DOHH2 (cell line): ENCODE results near the gene CYSRT1.
"Not testable (repeated sequence)": the region's sequence is repeated elsewhere in the genome, so short reads cannot be mapped to it uniquely, and the experiment has no call there.

Experiments used
- H3F3A ChIP-seq: fragments of 200-600 bp; sonication (generic), shearing (Covaris generic); 2 replicates; pipeline ENCODE4 v1.6.0; 2016; ENCODE audit warnings: antibody characterized with exemption, mild to moderate bottlenecking; ENCODE audit not compliant: control insufficient read depth, insufficient read depth
- H3K27ac ChIP-seq: fragments of 200-600 bp; sonication (generic); 2 replicates; pipeline ENCODE4 v1.5.1; 2014; ENCODE audit warnings: low read depth, mild to moderate bottlenecking, low read length, moderate library complexity
- H3K27me3 ChIP-seq: fragments of 200-600 bp; sonication (generic); 2 replicates; pipeline ENCODE4 v1.6.1; 2014; ENCODE audit warnings: mild to moderate bottlenecking, low read length, mixed read lengths; ENCODE audit not compliant: control insufficient read depth
- H3K36me3 ChIP-seq: fragments of 200-600 bp; sonication (generic); 2 replicates; pipeline ENCODE4 v1.6.1; 2014; ENCODE audit warnings: mild to moderate bottlenecking, low read length, moderate library complexity, mixed read lengths; ENCODE audit not compliant: control insufficient read depth
- H3K4me1 ChIP-seq: fragments of 200-600 bp; sonication (generic); 2 replicates; pipeline ENCODE4 v1.6.1; 2014; ENCODE audit warnings: mild to moderate bottlenecking, low read length, mixed read lengths; ENCODE audit not compliant: control insufficient read depth
- H3K4me2 ChIP-seq: fragments of 200-600 bp; sonication (generic); 2 replicates; pipeline ENCODE4 v1.6.0; 2014; ENCODE audit warnings: mild to moderate bottlenecking, low read length, moderate library complexity
- H3K4me3 ChIP-seq: fragments of 200-600 bp; sonication (generic); 2 replicates; pipeline ENCODE4 v1.5.1; 2014; ENCODE audit warnings: mild to moderate bottlenecking, low read length, mixed read lengths
- H3K79me2 ChIP-seq: fragments of 200-600 bp; sonication (generic); 2 replicates; pipeline ENCODE4 v1.6.1; 2014; ENCODE audit warnings: mild to moderate bottlenecking, low read length, mixed read lengths; ENCODE audit not compliant: control insufficient read depth
- H3K9me2 ChIP-seq: fragments of 200-600 bp; sonication (generic); replicated peaks from 2 replicates; pipeline ENCODE4 v1.6.1; 2014; ENCODE audit warnings: mild to moderate bottlenecking, low read length, mixed read lengths; ENCODE audit not compliant: control insufficient read depth
- H3K9me3 ChIP-seq: fragments of 200-600 bp; sonication (generic); 2 replicates; pipeline ENCODE4 v1.6.1; 2014; ENCODE audit warnings: antibody characterized with exemption, low read length, mixed read lengths; ENCODE audit not compliant: control insufficient read depth, insufficient read depth
- H4K20me1 ChIP-seq: fragments of 200-600 bp; sonication (generic); 2 replicates; pipeline ENCODE4 v1.6.0; 2014; ENCODE audit warnings: low read depth, mild to moderate bottlenecking, antibody characterized with exemption, low read length, moderate library complexity; ENCODE audit not compliant: control insufficient read depth, insufficient read depth
- EZH2phosphoT487 ChIP-seq: fragments of 200-600 bp; sonication (generic); IDR thresholded peaks from 2 replicates; pipeline ENCODE4 v1.6.1; 2017; ENCODE audit warnings: borderline replicate concordance, mild to moderate bottlenecking, antibody characterized with exemption, low read length, moderate library complexity, mixed read lengths
- TF ChIP-seq, protein P1 (sequence below): fragments of 200-600 bp; sonication (generic); IDR thresholded peaks from one replicate; pipeline ENCODE4 v1.5.1; 2014; ENCODE audit warnings: antibody characterized with exemption, mild to moderate bottlenecking, low read depth, low read length; ENCODE audit not compliant: poor library complexity, severe bottlenecking

Gene CYSRT1

DNA sequence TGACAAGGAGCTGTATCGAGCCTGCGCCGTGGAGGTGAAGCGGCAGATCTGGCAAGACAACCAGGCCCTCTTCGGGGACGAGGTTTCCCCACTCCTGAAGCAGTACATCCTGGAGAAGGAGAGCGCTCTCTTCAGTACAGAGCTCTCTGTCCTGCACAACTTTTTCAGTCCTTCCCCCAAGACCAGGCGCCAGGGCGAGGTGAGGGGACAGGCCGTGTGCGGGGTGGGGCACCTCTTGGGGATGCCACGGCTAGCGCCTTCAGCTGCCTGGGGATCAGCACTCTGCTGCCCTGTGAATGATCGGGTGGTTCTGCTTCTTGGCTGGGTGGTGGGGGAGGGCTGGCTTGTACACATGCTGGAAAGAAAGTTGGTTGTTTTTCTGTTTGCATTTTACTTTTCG, 31.9 kb downstream of the CYSRT1 start:
- no peaks in the 10 kb centered on the region for H3K9me3 ChIP-seq
- H3K4me2 ChIP-seq = peak overlapping the region; percentile 93
- H3K79me2 ChIP-seq = peaks cover 30% of the 10 kb centered on the region
- TF ChIP-seq EZH2phosphoT487 = no peak
- TF ChIP-seq, protein P1, sequence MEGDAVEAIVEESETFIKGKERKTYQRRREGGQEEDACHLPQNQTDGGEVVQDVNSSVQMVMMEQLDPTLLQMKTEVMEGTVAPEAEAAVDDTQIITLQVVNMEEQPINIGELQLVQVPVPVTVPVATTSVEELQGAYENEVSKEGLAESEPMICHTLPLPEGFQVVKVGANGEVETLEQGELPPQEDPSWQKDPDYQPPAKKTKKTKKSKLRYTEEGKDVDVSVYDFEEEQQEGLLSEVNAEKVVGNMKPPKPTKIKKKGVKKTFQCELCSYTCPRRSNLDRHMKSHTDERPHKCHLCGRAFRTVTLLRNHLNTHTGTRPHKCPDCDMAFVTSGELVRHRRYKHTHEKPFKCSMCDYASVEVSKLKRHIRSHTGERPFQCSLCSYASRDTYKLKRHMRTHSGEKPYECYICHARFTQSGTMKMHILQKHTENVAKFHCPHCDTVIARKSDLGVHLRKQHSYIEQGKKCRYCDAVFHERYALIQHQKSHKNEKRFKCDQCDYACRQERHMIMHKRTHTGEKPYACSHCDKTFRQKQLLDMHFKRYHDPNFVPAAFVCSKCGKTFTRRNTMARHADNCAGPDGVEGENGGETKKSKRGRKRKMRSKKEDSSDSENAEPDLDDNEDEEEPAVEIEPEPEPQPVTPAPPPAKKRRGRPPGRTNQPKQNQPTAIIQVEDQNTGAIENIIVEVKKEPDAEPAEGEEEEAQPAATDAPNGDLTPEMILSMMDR = no peak
- H3K27ac ChIP-seq = no peak overlapping the region
- H3K9me2 ChIP-seq = no peaks in the 10 kb centered on the region
- H3F3A ChIP-seq = no peaks in the 10 kb centered on the region
- peaks cover 48% of the 10 kb centered on the region for H3K4me1 ChIP-seq
- no peaks in the 10 kb centered on the region for H4K20me1 ChIP-seq
- peaks cover 36% of the 10 kb centered on the region for H3K36me3 ChIP-seq
- no peaks in the 10 kb centered on the region for H3K27me3 ChIP-seq
- H3K4me3 ChIP-seq = peak overlapping the region; percentile 86

DNA sequence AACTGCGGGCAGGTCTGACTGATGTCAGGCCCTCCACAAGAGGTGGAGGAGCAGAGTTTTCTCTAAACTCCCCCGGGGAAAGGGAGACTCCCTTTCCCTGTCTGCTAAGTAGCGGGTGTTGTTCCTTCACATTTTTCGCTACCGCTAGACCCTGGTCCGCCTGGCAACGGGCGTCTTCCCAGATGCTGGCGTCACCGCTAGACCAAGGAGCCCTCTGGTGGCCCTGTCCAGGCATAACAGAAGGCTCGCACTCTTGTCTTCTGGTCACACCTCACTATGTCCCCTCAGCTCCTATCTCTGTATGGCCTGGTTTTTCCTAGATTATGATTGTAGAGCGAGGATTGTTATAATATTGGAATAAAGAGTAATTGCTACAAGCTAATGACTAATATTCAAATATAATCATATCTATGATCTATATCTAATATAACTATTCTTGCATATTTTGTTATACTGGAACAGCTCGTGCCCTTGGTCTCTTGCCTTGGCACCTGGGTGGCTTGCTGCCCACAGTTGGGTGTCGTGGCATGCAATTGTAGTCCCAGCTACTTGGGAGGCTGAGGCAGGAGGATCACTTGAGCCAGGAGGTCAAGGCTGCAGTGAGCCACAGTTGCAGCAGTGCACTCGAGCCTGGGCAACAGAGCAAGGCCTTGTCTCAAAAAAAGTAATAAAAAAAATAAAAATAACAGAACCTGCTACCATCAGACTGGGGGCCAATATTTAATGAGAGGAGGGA, 37.4 kb downstream of the CYSRT1 start:
- H3K4me3 ChIP-seq, H3F3A ChIP-seq, H3K27me3 ChIP-seq, H4K20me1 ChIP-seq, H3K27ac ChIP-seq, H3K4me2 ChIP-seq, H3K9me3 ChIP-seq, H3K9me2 ChIP-seq: not testable (repeated sequence)
- Histone ChIP-seq H3K4me1 (peaks cover 20% of the 10 kb centered on the region), H3K36me3 (peaks cover 55% of the 10 kb centered on the region), H3K79me2 (peaks cover 32% of the 10 kb centered on the region)

DNA sequence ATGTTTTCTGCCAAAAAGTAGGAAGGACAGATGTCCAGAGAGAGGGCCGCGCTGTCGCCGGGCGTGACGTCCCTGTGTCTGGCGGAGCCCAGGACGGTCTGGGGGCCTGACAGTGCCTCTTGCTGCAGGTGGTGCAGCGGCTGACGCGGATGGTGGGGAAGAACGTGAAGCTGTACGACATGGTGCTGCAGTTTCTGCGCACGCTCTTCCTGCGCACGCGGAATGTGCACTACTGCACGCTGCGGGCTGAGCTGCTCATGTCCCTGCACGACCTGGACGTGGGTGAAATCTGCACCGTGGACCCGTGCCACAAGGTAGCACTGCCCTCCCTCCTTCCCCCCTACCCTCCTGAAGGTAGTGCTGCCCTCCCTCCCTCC, 37.9 kb downstream of the CYSRT1 start:
- H3K36me3 ChIP-seq = peaks cover 59% of the 10 kb centered on the region
- no peaks in the 10 kb centered on the region for H3K9me3 ChIP-seq
- H3K4me2 ChIP-seq = no peak overlapping the region
- no peak overlapping the region for H3K4me3 ChIP-seq
- H3F3A ChIP-seq = peaks cover 8% of the 10 kb centered on the region
- TF ChIP-seq, protein P1 = no peak
- TF ChIP-seq EZH2phosphoT487 = no peak
- peaks cover 25% of the 10 kb centered on the region for H3K4me1 ChIP-seq
- peaks cover 32% of the 10 kb centered on the region for H3K79me2 ChIP-seq
- no peaks in the 10 kb centered on the region for H3K27me3 ChIP-seq
- no peaks in the 10 kb centered on the region for H3K9me2 ChIP-seq
- no peaks in the 10 kb centered on the region for H4K20me1 ChIP-seq
- H3K27ac ChIP-seq = no peak overlapping the region

DNA sequence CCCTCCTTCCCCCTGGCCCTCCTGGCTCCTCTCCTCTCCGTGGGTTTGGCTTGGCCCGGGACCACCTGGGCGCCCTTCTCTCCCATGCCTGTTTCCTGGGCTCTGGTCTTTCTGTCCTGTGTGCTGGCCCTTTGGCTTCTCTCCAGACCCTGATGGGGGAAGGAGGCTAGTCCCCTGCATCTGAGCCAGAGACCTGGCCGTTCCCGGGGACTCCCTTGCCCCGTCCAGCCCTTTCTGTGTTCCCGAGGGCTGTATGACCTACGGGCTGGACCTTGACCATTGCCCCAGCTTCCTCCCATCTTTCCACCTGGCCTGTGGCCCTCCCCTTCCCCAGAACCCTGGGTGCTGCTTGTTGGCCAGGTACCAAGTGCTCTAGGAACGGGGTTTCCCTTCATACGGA, 38.5 kb downstream of the CYSRT1 start:
- Histone ChIP-seq H3K4me3 (no peak overlapping the region), H3K4me1 (peaks cover 28% of the 10 kb centered on the region), H3K79me2 (peaks cover 31% of the 10 kb centered on the region), H4K20me1 (no peaks in the 10 kb centered on the region), H3K27ac (no peak overlapping the region), H3K9me3 (no peaks in the 10 kb centered on the region), H3F3A (peaks cover 12% of the 10 kb centered on the region), H3K4me2 (no peak overlapping the region), H3K9me2 (no peaks in the 10 kb centered on the region), H3K27me3 (no peaks in the 10 kb centered on the region), H3K36me3 (peaks cover 55% of the 10 kb centered on the region)
- TF ChIP-seq, protein P1 = no peak
- no peak for TF ChIP-seq EZH2phosphoT487
